Stimulated activated CD4-positive, alpha-beta T cell treated with anti-CD3 and anti-CD28 coated beads, TNF-alpha, amount 100 ng/mL, for 24 hours (primary cell): ENCODE measurements around the gene HSPA4.
"Not testable (repeated sequence)": the region's sequence is repeated elsewhere in the genome, so short reads cannot be mapped to it uniquely, and the experiment has no call there.

Experiments
- DNase-seq, 3 experiments: peaks; one replicate each; pipeline ENCODE4 v3.0.0-alpha.2; 2020; ENCODE audit warnings: low read depth in 3 of 3

HSPA4 gene

GRCh38 chr5:133122711-133123110 is 70.9 kb downstream of the HSPA4 start:
- no peak for DNase-seq

GRCh38 chr5:133123297-133123696 is 71.5 kb downstream of the HSPA4 start:
- DNase-seq: no peak

- no peak for DNase-seq
These were observed 73.1 kb downstream of the HSPA4 start for GRCh38 chr5:133124891-133125290.

GRCh38 chr5:133128066-133128465 is 76.3 kb downstream of the HSPA4 start:
- no peak for DNase-seq

GRCh38 chr5:133129289-133129688 is 77.5 kb downstream of the HSPA4 start:
- no peak for DNase-seq

GRCh38 chr5:133129950-133130349 is 78.1 kb downstream of the HSPA4 start:
- DNase-seq: no peak

GRCh38 chr5:133130387-133131118 is 78.7 kb downstream of the HSPA4 start:
- no peak for DNase-seq

- DNase-seq: no peak
These were observed 80.9 kb downstream of the HSPA4 start for GRCh38 chr5:133132717-133133116.

- DNase-seq: not testable (repeated sequence)
These were observed 81.4 kb downstream of the HSPA4 start for GRCh38 chr5:133133241-133133640.

GRCh38 chr5:133136890-133137289 is 85.1 kb downstream of the HSPA4 start:
- not testable (repeated sequence) for DNase-seq

GRCh38 chr5:133140311-133140710 is 88.5 kb downstream of the HSPA4 start:
- DNase-seq: no peak

- no peak for DNase-seq
These were observed 89.9 kb downstream of the HSPA4 start for GRCh38 chr5:133141746-133142145.

GRCh38 chr5:133142782-133143181 is 91.0 kb downstream of the HSPA4 start:
- DNase-seq: no peak

GRCh38 chr5:133144245-133144981 is 92.6 kb downstream of the HSPA4 start:
- DNase-seq: no peak

GRCh38 chr5:133145436-133146170 is 93.8 kb downstream of the HSPA4 start:
- DNase-seq: no peak

- DNase-seq: peak in 1 of 3 experiments; percentile 7
These were observed 95.6 kb downstream of the HSPA4 start for GRCh38 chr5:133147411-133147810.

GRCh38 chr5:133147815-133148567 is 96.2 kb downstream of the HSPA4 start:
- no peak for DNase-seq

- DNase-seq: no peak
These were observed 97.5 kb downstream of the HSPA4 start for GRCh38 chr5:133149345-133149744.

- no peak for DNase-seq
These were observed 99.2 kb downstream of the HSPA4 start for GRCh38 chr5:133150909-133151544.

GRCh38 chr5:133154274-133155075 is 102.7 kb downstream of the HSPA4 start:
- no peak for DNase-seq
